Testis (tissue), 5 donors: ENCODE data around the gene CEP57. TPM values are rescaled to one million over a fixed set of nuclear protein-coding genes. Genes with fewer than 3 reads are reported as not detected.

Source experiments
- DNase-seq: peaks from one replicate; pipeline ENCODE4 v3.0.0-alpha.2; 2019
- H3K27ac ChIP-seq, 2 donors: fragments of 200-600 bp; sonication (generic); one replicate each; pipeline ENCODE4 v1.5.1; 2019
- H3K27me3 ChIP-seq: fragments of 200-600 bp; sonication (generic); one replicate; pipeline ENCODE4 v1.5.1; 2019
- H3K36me3 ChIP-seq: fragments of 200-600 bp; sonication (generic); one replicate; pipeline ENCODE4 v1.5.1; 2017; ENCODE audit warnings: low read depth; ENCODE audit errors: missing control alignments
- H3K4me1 ChIP-seq: fragments of 200-600 bp; sonication (generic); one replicate; pipeline ENCODE4 v1.5.1; 2019
- H3K4me3 ChIP-seq, 2 donors: fragments of 200-600 bp; sonication (generic); one replicate each; pipeline ENCODE4 v1.5.1; 2017 to 2019
- H3K9me3 ChIP-seq: fragments of 200-600 bp; sonication (generic); one replicate; pipeline ENCODE4 v1.5.1; 2017
- CTCF ChIP-seq, 3 experiments: fragments of 450-650 bp in 2 of 3; fragments of 200-600 bp in 1 of 3; sonication (generic) in 1 of 3; IDR thresholded peaks; one replicate each; pipeline ENCODE4 v1.5.1; 2016 to 2019; ENCODE audit warnings: antibody characterized with exemption in 3 of 3, mild to moderate bottlenecking in 2 of 3, moderate library complexity in 1 of 3
- POLR2A ChIP-seq: fragments of 450-650 bp; IDR thresholded peaks from one replicate; pipeline ENCODE4 v1.6.1; 2017; ENCODE audit warnings: antibody characterized with exemption, mild to moderate bottlenecking, moderate library complexity
- WGBS, 2 donors: methylation state at CpG; one replicate each; pipeline ENCODE4 v1.1.5; 2018; 5-methylcytosine and 5-hydroxymethylcytosine counted together
- intact Hi-C: fragments of 100-400 bp; cut with DNase I; formaldehyde crosslinking; loops from one replicate; pipeline ENCODE4 v1.15.1; 2023; ENCODE audit warnings: low total_unique reads
- long read RNA-seq, 2 donors: transcript quantifications; one replicate each; lab custom pipeline, GENCODE V29; 2026
- polyA plus RNA-seq: library from polyadenylated mRNA; stranded (reverse); fragments of 350-450 nt; fragmentation: Illumina TruSeq; extraction: RNeasy Lipid Tissue Mini Kit (QIAGEN cat#74804); gene quantifications from one replicate; pipeline ENCODE4 v1.2.3, GENCODE V29; 2014; ENCODE audit warnings: low read depth, low replicate concordance; ENCODE audit not compliant: insufficient read depth
- total RNA-seq, 2 donors: library from RNA; depleted of rRNA; stranded (reverse); fragments of >200 nt; gene quantifications; one replicate each; pipeline ENCODE4 v1.2.3, GENCODE V29; 2016

Gene CEP57
- total RNA-seq = 10 to 100 TPM; 56.8 to 69.3 TPM
- 52.5 TPM for polyA plus RNA-seq
- long read RNA-seq, donor 1, transcript CEP57-202 (11 exons, 3,178 nt) = minor isoform, 9 of 41 reads
- long read RNA-seq, donor 1, transcript CEP57-209 (3 exons, 2,632 nt) = major isoform, 15 of 41 reads
- long read RNA-seq, donor 1, transcript CEP57-210 (7 exons, 2,084 nt) = minor isoform, 10 of 41 reads
- long read RNA-seq, donor 1, partial matches to known transcripts = 6 of 41 reads
- long read RNA-seq, donor 1, other reads (novel, unspliced or antisense) = 0 of 41 reads
- long read RNA-seq, donor 2, transcript CEP57-210 (7 exons, 2,084 nt) = major isoform, 9 of 18 reads
- long read RNA-seq, donor 2, transcript CEP57-209 (3 exons, 2,632 nt) = minor isoform, 5 of 18 reads
- long read RNA-seq, donor 2, partial matches to known transcripts = 0 of 18 reads
- long read RNA-seq, donor 2, other reads (novel, unspliced or antisense) = 0 of 18 reads

DNA sequence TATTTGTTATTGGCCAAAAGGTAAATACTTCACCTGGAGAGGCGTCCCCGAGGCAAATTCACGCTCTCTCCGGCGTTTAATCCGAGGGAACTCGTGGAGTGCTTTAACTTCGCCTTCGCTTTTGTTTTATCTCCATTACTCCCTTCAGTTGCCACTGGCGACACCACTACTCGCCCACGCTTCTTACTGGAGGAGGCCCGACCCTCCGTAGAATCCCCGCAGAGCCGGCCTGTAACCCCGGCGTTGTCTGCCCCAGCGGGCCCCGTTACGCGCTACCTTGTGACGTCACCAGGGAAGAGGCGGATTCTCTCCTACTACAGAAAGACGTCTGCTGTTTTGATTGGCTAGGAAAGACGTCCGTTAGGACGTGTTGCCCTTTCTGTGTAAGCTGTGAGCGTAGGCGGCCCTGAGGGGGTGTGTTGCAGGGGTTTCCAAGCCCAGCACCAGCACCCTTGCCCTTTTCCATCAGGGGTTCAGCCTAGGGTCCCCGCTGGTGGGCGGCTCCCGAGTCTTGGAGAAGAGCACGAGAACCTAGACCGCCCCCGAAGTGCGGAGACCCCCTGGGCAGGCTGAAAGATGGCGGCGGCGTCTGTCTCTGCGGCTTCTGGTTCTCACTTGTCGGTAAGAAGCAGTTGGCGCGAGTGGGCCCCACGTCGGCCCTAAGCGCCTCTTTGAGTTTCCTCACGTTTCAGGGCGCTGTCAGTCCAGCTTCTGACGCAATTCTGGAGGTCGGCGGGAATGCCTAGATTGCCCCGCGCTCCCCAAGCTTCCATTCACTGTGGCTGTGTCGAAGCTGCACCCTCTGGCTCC, at the start of gene CEP57:
Gene CEP57, plus strand, starts transcription at position 376 of the 810 bp plus-strand sequence. Its CDS starts 201 bp downstream, at position 577.
- Histone ChIP-seq H3K4me1 (peaks cover 13% of the 10 kb centered on the region), H3K9me3 (no peaks in the 10 kb centered on the region), H3K27me3 (no peaks in the 10 kb centered on the region), H3K27ac (peak within 1 kb of the TSS; percentile 99 to 100), H3K4me3 (peak within 1 kb of the TSS; percentile 87), H3K36me3 (no peaks in the 10 kb centered on the region)
- peak; percentile 63 for TF ChIP-seq POLR2A
- TF ChIP-seq CTCF (IDR thresholded peaks at IDR 0.05) = peak in 1 of 3 experiments; percentile 2
- intact Hi-C loops = no loop called here
- DNase-seq = peak; percentile 99
- 0 to 1% methylated on average over 30 to 55 of the region's 55 CpGs for WGBS, 2 donors

GRCh38 chr11:95750101-95750500, 40.2 kb upstream of the CEP57 start:
- TF ChIP-seq POLR2A (no peak), CTCF (IDR thresholded peaks at IDR 0.05) (no peak)
- H3K27me3 ChIP-seq = no peaks in the 10 kb centered on the region
- no peaks in the 10 kb centered on the region for H3K9me3 ChIP-seq
- DNase-seq = no peak
- intact Hi-C loops = no loop called here
- no peak overlapping the region for H3K4me3 ChIP-seq
- no peaks in the 10 kb centered on the region for H3K4me1 ChIP-seq
- H3K27ac ChIP-seq = no peak overlapping the region
- H3K36me3 ChIP-seq = no peaks in the 10 kb centered on the region
- 97 to 100% methylated on average over 1 of the region's 1 CpG for WGBS, 2 donors

- TF ChIP-seq POLR2A (no peak), CTCF (IDR thresholded peaks at IDR 0.05) (no peak)
- H3K4me1 ChIP-seq = no peaks in the 10 kb centered on the region
- intact Hi-C loops = no loop called here
- no peak overlapping the region for H3K4me3 ChIP-seq
- H3K9me3 ChIP-seq = no peaks in the 10 kb centered on the region
- no peak for DNase-seq
- no peak overlapping the region for H3K27ac ChIP-seq
- no peaks in the 10 kb centered on the region for H3K27me3 ChIP-seq
- no peaks in the 10 kb centered on the region for H3K36me3 ChIP-seq
- WGBS, 2 donors = 83 to 86% methylated on average over 1 of the region's 1 CpG
Measured at GRCh38 chr11:95751515-95751914, 38.8 kb upstream of the CEP57 start.

GRCh38 chr11:95760941-95761340, 29.4 kb upstream of the CEP57 start:
- H3K36me3 ChIP-seq = no peaks in the 10 kb centered on the region
- no peak overlapping the region for H3K4me3 ChIP-seq
- H3K9me3 ChIP-seq = no peaks in the 10 kb centered on the region
- H3K4me1 ChIP-seq = no peaks in the 10 kb centered on the region
- intact Hi-C loops = no loop called here
- TF ChIP-seq POLR2A = no peak
- no peak for TF ChIP-seq CTCF (IDR thresholded peaks at IDR 0.05)
- H3K27me3 ChIP-seq = no peaks in the 10 kb centered on the region
- 63 to 75% methylated on average over 1 of the region's 1 CpG for WGBS, 2 donors
- no peak overlapping the region for H3K27ac ChIP-seq
- no peak for DNase-seq
